DND-41 (cell line): ENCODE measurements around the gene ASCL1.

ENCODE experiments used
- ATAC-seq: fragments of 200-7000 bp; cut with Tn5 transposase; 3 replicates; pipeline ENCODE4 v1.9.1; 2021; ENCODE audit warnings: low read depth; ENCODE audit not compliant: insufficient read depth
- DNase-seq: peaks from one replicate; pipeline ENCODE4 v3.0.0-alpha.2; 2020
- H2AFZ ChIP-seq: 2 replicates; pipeline ENCODE4 v1.6.0; 2012; ENCODE audit warnings: low read depth, low read length
- H3K27ac ChIP-seq: 2 replicates; pipeline ENCODE4 v1.5.1; 2012; ENCODE audit warnings: low read length, inconsistent platforms
- H3K27me3 ChIP-seq: fragments of 200-600 bp; sonication (generic); 2 replicates; pipeline ENCODE4 v1.6.0; 2012; ENCODE audit warnings: low read length, mild to moderate bottlenecking, inconsistent platforms; ENCODE audit not compliant: insufficient read depth, poor library complexity
- H3K36me3 ChIP-seq: 2 replicates; pipeline ENCODE4 v1.5.1; 2012; ENCODE audit warnings: low read length, inconsistent platforms; ENCODE audit not compliant: insufficient read depth
- H3K4me1 ChIP-seq: 2 replicates; pipeline ENCODE4 v1.5.1; 2012; ENCODE audit warnings: mild to moderate bottlenecking, low read length; ENCODE audit not compliant: insufficient read depth
- H3K4me2 ChIP-seq: 2 replicates; pipeline ENCODE4 v1.6.0; 2012; ENCODE audit warnings: mild to moderate bottlenecking, moderate library complexity, low read length, inconsistent platforms; ENCODE audit not compliant: insufficient read depth
- H3K4me3 ChIP-seq, 2 experiments: fragments of 200-600 bp in 1 of 2; shearing (Covaris generic) in 1 of 2; 2 replicates each; pipeline ENCODE4 v1.5.1; 2012 to 2016; ENCODE audit warnings: inconsistent platforms in 2 of 2, low read length in 2 of 2, mild to moderate bottlenecking in 2 of 2, low read depth in 1 of 2, moderate library complexity in 1 of 2
- H3K79me2 ChIP-seq: 2 replicates; pipeline ENCODE4 v1.6.0; 2012; ENCODE audit warnings: low read length, inconsistent platforms; ENCODE audit not compliant: insufficient read depth
- H3K9ac ChIP-seq: 2 replicates; pipeline ENCODE4 v1.6.0; 2012; ENCODE audit warnings: low read depth, mild to moderate bottlenecking, inconsistent platforms, low read length, moderate library complexity
- H3K9me3 ChIP-seq: 2 replicates; pipeline ENCODE4 v1.5.1; 2012; ENCODE audit warnings: low read length, moderate library complexity, mild to moderate bottlenecking, inconsistent platforms; ENCODE audit not compliant: insufficient read depth, severe bottlenecking
- H4K20me1 ChIP-seq: 2 replicates; pipeline ENCODE4 v1.6.0; 2012; ENCODE audit warnings: low read length; ENCODE audit not compliant: insufficient read depth
- EZH2 ChIP-seq: IDR thresholded peaks from 3 replicates; pipeline ENCODE4 v1.6.1; 2012; ENCODE audit warnings: borderline replicate concordance, low read depth, mild to moderate bottlenecking, moderate library complexity, low read length, inconsistent platforms; ENCODE audit not compliant: severe bottlenecking
- TF ChIP-seq, protein P1 (sequence below): IDR thresholded peaks from 2 replicates; pipeline ENCODE4 v1.5.1; 2012; ENCODE audit warnings: borderline replicate concordance, low read length, moderate library complexity, mild to moderate bottlenecking; ENCODE audit not compliant: poor library complexity, severe bottlenecking; ENCODE audit errors: extremely low read depth

ASCL1 gene

DNA sequence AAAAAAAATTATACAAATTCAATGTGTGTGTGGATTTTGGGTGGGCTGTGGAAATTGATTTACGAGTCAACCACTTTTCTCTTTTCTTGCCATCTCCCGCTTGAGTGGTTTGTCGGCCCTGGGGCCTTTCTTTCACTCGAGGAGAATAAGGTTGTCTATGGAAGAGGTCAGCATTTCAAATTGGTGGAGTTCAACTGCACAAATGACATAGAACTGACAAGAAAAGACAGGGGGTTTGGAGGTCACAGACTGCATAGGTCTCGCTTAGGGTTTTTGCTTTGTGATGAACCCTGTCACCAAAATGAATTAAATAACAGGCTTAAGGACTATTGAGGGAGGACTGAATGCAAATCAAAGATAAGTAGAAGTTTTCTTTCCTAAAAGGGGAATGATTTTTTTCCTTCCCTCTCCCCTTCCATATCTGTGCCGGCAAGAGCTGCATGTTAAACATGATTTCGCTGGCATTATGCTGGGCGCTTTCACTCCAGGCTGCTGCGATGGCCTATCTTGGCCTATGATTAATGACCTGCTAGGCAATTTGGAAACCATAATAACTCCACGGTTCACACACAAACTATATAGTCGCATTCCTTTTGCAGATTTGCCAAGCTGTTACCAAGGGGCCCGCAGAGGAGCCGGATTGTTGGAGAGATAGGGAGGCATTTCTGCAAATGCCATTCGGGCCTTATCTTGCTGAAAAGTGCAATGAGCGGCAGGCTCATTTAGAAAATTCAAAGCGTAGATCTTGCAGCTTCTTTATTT lies 20.7 kb downstream of the ASCL1 start:
- ATAC-seq (no peak), DNase-seq (no peak)
- Histone ChIP-seq H3K4me1 (no peaks in the 10 kb centered on the region), H2AFZ (no peak overlapping the region), H3K4me3 (no peak overlapping the region), H3K36me3 (no peaks in the 10 kb centered on the region), H3K79me2 (no peaks in the 10 kb centered on the region), H3K9me3 (no peaks in the 10 kb centered on the region), H3K4me2 (no peak overlapping the region), H3K9ac (no peak overlapping the region), H4K20me1 (no peaks in the 10 kb centered on the region), H3K27me3 (no peaks in the 10 kb centered on the region), H3K27ac (no peak overlapping the region)
- TF ChIP-seq EZH2: no peak
- TF ChIP-seq, protein P1, sequence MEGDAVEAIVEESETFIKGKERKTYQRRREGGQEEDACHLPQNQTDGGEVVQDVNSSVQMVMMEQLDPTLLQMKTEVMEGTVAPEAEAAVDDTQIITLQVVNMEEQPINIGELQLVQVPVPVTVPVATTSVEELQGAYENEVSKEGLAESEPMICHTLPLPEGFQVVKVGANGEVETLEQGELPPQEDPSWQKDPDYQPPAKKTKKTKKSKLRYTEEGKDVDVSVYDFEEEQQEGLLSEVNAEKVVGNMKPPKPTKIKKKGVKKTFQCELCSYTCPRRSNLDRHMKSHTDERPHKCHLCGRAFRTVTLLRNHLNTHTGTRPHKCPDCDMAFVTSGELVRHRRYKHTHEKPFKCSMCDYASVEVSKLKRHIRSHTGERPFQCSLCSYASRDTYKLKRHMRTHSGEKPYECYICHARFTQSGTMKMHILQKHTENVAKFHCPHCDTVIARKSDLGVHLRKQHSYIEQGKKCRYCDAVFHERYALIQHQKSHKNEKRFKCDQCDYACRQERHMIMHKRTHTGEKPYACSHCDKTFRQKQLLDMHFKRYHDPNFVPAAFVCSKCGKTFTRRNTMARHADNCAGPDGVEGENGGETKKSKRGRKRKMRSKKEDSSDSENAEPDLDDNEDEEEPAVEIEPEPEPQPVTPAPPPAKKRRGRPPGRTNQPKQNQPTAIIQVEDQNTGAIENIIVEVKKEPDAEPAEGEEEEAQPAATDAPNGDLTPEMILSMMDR: no peak

DNA sequence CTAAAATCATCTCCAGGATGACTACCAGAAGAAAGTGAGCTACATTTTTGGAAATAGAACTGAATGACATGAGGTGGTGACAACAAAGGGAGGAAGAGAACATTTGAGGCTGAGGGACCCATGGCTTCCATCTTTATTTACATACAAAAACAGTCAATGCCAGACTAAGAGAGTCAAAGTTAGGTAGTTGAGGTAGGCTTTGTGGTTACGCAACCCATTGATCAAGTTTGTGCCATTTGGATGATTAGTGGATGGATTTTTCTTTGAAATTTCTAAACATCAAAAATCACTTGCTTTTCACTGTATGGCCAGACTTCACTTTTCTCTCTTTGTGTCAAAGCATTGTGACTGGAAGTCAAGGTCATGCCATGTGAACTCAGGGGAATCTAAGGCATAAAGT lies 22.9 kb downstream of the ASCL1 start:
- H3K4me1 ChIP-seq: no peaks in the 10 kb centered on the region
- H4K20me1 ChIP-seq: no peaks in the 10 kb centered on the region
- no peaks in the 10 kb centered on the region for H3K9me3 ChIP-seq
- TF ChIP-seq, protein P1: no peak
- TF ChIP-seq EZH2: no peak
- no peaks in the 10 kb centered on the region for H3K79me2 ChIP-seq
- H3K27me3 ChIP-seq: no peaks in the 10 kb centered on the region
- H3K4me3 ChIP-seq: no peak overlapping the region
- H3K27ac ChIP-seq: no peak overlapping the region
- DNase-seq: no peak
- H3K4me2 ChIP-seq: no peak overlapping the region
- no peak overlapping the region for H3K9ac ChIP-seq
- H2AFZ ChIP-seq: no peak overlapping the region
- no peaks in the 10 kb centered on the region for H3K36me3 ChIP-seq
- no peak for ATAC-seq

GRCh38 chr12:102990419-102990818 lies 32.9 kb downstream of the ASCL1 start:
- Histone ChIP-seq H4K20me1 (no peaks in the 10 kb centered on the region), H3K79me2 (no peaks in the 10 kb centered on the region), H3K4me3 (no peak overlapping the region), H3K36me3 (no peaks in the 10 kb centered on the region), H2AFZ (no peak overlapping the region), H3K4me1 (0 out of 2 replicates have a peak, but pooled peaks cover 5% of the 10 kb centered on the region), H3K4me2 (no peak overlapping the region), H3K9me3 (no peaks in the 10 kb centered on the region), H3K27ac (no peak overlapping the region), H3K27me3 (no peaks in the 10 kb centered on the region), H3K9ac (no peak overlapping the region)
- ATAC-seq (no peak), DNase-seq (no peak)
- TF ChIP-seq EZH2: no peak
- TF ChIP-seq, protein P1: no peak

GRCh38 chr12:102992297-102992696 lies 34.8 kb downstream of the ASCL1 start:
- H3K9ac ChIP-seq: no peak overlapping the region
- H3K4me2 ChIP-seq: no peak overlapping the region
- no peaks in the 10 kb centered on the region for H3K27me3 ChIP-seq
- H4K20me1 ChIP-seq: no peaks in the 10 kb centered on the region
- no peak overlapping the region for H2AFZ ChIP-seq
- ATAC-seq: no peak
- no peak for DNase-seq
- no peaks in the 10 kb centered on the region for H3K9me3 ChIP-seq
- TF ChIP-seq EZH2: no peak
- TF ChIP-seq, protein P1: no peak
- H3K36me3 ChIP-seq: no peaks in the 10 kb centered on the region
- H3K4me3 ChIP-seq: no peak overlapping the region
- no peak overlapping the region for H3K27ac ChIP-seq
- H3K79me2 ChIP-seq: no peaks in the 10 kb centered on the region
- 0 out of 2 replicates have a peak, but pooled peaks cover 5% of the 10 kb centered on the region for H3K4me1 ChIP-seq
